HCT116 (cell line): ENCODE measurements around the gene TCF21. TPM values are rescaled to one million over a fixed set of nuclear protein-coding genes. Genes with fewer than 3 reads are reported as not detected.

Source experiments
- ATAC-seq: fragments of 200-7000 bp; cut with Tn5 transposase; 2 replicates; pipeline ENCODE4 v1.9.1; 2020; ENCODE audit warnings: mild to moderate bottlenecking, moderate library complexity
- BruUV-seq: library from RNA; stranded (reverse); fragments of 400-500 nt; replicated peaks from 2 replicates; lab custom pipeline; 2021; lab: Mats Ljungman, UMichigan
- CTCF ChIA-PET: fragments of 300-600 bp; sonication (Branson Sonifier 250); formaldehyde crosslinking; loops from one replicate; lab custom pipeline; 2021; ENCODE audit warnings: antibody characterized with exemption; lab: Charles Lee
- POLR2A ChIA-PET: fragments of 300-600, 350-600 bp; sonication (Branson Sonifier 250); formaldehyde crosslinking; loops from one replicate; lab custom pipeline; 2021; ENCODE audit warnings: antibody characterized with exemption; lab: Charles Lee
- RAD21 ChIA-PET, 2 experiments: fragments of 300-600 bp; sonication (Branson Sonifier 250); formaldehyde crosslinking; loops; one replicate each; lab custom pipeline; 2023; ENCODE audit warnings: low total read pairs in 2 of 2; ENCODE audit not compliant: uncharacterized antibody in 2 of 2, unreplicated experiment in 2 of 2, low non-redundant PET in 1 of 2; lab: Charles Lee
- DNase-seq: peaks from one replicate; pipeline ENCODE4 v3.0.0-alpha.2; 2010; ENCODE audit warnings: low read depth, low spot score
- H2AFZ ChIP-seq: fragments of 200-600 bp; shearing (Covaris generic), sonication (generic); 2 replicates; pipeline ENCODE4 v1.6.1; 2017; ENCODE audit warnings: low read depth, mixed run types, mixed read lengths, antibody characterized with exemption, low read length; ENCODE audit not compliant: poor library complexity, severe bottlenecking
- H3K27ac ChIP-seq: 2 replicates; pipeline ENCODE4 v1.5.1; 2012; ENCODE audit warnings: low read depth, low read length
- H3K27me3 ChIP-seq: fragments of 200-600 bp; sonication (generic); 2 replicates; pipeline ENCODE4 v1.6.1; 2016; ENCODE audit warnings: mixed run types, low read length, mixed read lengths; ENCODE audit not compliant: insufficient read depth
- H3K36me3 ChIP-seq, 2 experiments: fragments of 200-500 bp in 1 of 2; fragments of 200-600 bp in 1 of 2; sonication (Bioruptor generic) in 1 of 2; sonication (generic) in 1 of 2; 2 replicates each; pipeline versions ENCODE4 v1.5.1 to v1.6.1; 2014 to 2016; ENCODE audit warnings: low read length in 2 of 2, inconsistent platforms in 1 of 2, mixed read lengths in 1 of 2, mixed run types in 1 of 2; ENCODE audit not compliant: insufficient read depth in 2 of 2, control insufficient read depth in 1 of 2
- H3K4me1 ChIP-seq, 2 experiments: fragments of 200-600 bp in 1 of 2; sonication (generic) in 1 of 2; 2 replicates each; pipeline versions ENCODE4 v1.5.1 to v1.6.1; 2012 to 2017; ENCODE audit warnings: low read length in 2 of 2, inconsistent platforms in 1 of 2, mild to moderate bottlenecking in 1 of 2, mixed read lengths in 1 of 2, mixed run types in 1 of 2, moderate library complexity in 1 of 2; ENCODE audit not compliant: insufficient read depth in 2 of 2, control insufficient read depth in 1 of 2
- H3K4me2 ChIP-seq: fragments of 200-600 bp; sonication (generic); 2 replicates; pipeline ENCODE4 v1.6.1; 2017; ENCODE audit warnings: mixed run types, low read length, mixed read lengths
- H3K4me3 ChIP-seq, 2 experiments: fragments of 200-600 bp in 1 of 2; sonication (generic) in 1 of 2; replicated peaks in 1 of 2; 2 replicates each; pipeline ENCODE4 v1.5.1; 2011 to 2016; ENCODE audit warnings: low read length in 2 of 2, control low read depth in 1 of 2, low read depth in 1 of 2, mild to moderate bottlenecking in 1 of 2, mixed read lengths in 1 of 2, mixed run types in 1 of 2
- H3K79me2 ChIP-seq: fragments of 200-600 bp; sonication (generic); 2 replicates; pipeline ENCODE4 v1.6.1; 2017; ENCODE audit warnings: mild to moderate bottlenecking, mixed run types, low read length, moderate library complexity, mixed read lengths; ENCODE audit not compliant: insufficient read depth
- H3K9ac ChIP-seq: fragments of 200-600 bp; sonication (generic); 2 replicates; pipeline ENCODE4 v1.6.1; 2016; ENCODE audit warnings: low read length, mixed read lengths
- H3K9me2 ChIP-seq: fragments of 200-600 bp; sonication (generic), shearing (Covaris generic); 2 replicates; pipeline ENCODE4 v1.6.1; 2017; ENCODE audit warnings: mixed run types, mild to moderate bottlenecking, moderate library complexity; ENCODE audit not compliant: insufficient read depth
- H3K9me3 ChIP-seq, 2 experiments: fragments of 200-500 bp in 1 of 2; fragments of 200-600 bp in 1 of 2; sonication (Bioruptor generic) in 1 of 2; sonication (generic) in 1 of 2; 2 replicates each; pipeline ENCODE4 v1.6.1; 2014 to 2017; ENCODE audit warnings: low read length in 2 of 2, mixed read lengths in 2 of 2, inconsistent platforms in 1 of 2, low read depth in 1 of 2, mild to moderate bottlenecking in 1 of 2, mixed run types in 1 of 2, moderate library complexity in 1 of 2; ENCODE audit not compliant: control insufficient read depth in 1 of 2, insufficient read depth in 1 of 2
- H4K20me1 ChIP-seq: fragments of 200-600 bp; sonication (generic), shearing (Covaris generic); 2 replicates; pipeline ENCODE4 v1.6.1; 2017; ENCODE audit warnings: mixed run types, mild to moderate bottlenecking, moderate library complexity; ENCODE audit not compliant: insufficient read depth
- ATF3 ChIP-seq: IDR thresholded peaks from 2 replicates; pipeline ENCODE4 v1.6.1; 2012
- EGR1 ChIP-seq: IDR thresholded peaks from 2 replicates; pipeline ENCODE4 v1.6.1; 2012; ENCODE audit warnings: low read depth
- EZH2 ChIP-seq: fragments of 200-600 bp; sonication (generic); IDR thresholded peaks from 2 replicates; pipeline ENCODE4 v1.6.1; 2017; ENCODE audit warnings: antibody characterized with exemption, mixed run types
- RAD21 ChIP-seq: IDR thresholded peaks from 2 replicates; pipeline ENCODE4 v1.6.1; 2012; ENCODE audit warnings: low read depth, mild to moderate bottlenecking
- SP1 ChIP-seq: IDR thresholded peaks from 2 replicates; pipeline ENCODE4 v1.6.1; 2012; ENCODE audit warnings: low read depth
- ZBTB33 ChIP-seq: IDR thresholded peaks from 2 replicates; pipeline ENCODE4 v1.6.1; 2011; ENCODE audit warnings: mild to moderate bottlenecking, low read length, moderate library complexity; ENCODE audit not compliant: insufficient replicate concordance; ENCODE audit errors: extremely low read depth
- intact Hi-C: fragments of 100-400 bp; cut with micrococcal nuclease; formaldehyde crosslinking; loops from 2 replicates; pipeline ENCODE4 v1.10.0; 2022
- total RNA-seq: library from RNA; stranded (reverse); gene quantifications from one replicate; pipeline ENCODE4 v1.2.1, GENCODE V29; 2021; ENCODE audit not compliant: unreplicated experiment

The TCF21 gene
- total RNA-seq, 1 experiment from 2014 or later, result 0.20 TPM

- Histone ChIP-seq H3K4me2 (no peak overlapping the region), H3K4me1 (peaks cover 4 to 33% of the 10 kb centered on the region in 2 experiments; a peak in 3 of 4 replicates), H3K9ac (no peak overlapping the region), H2AFZ (no peak overlapping the region), H3K79me2 (no peaks in the 10 kb centered on the region), H3K9me2 (no peaks in the 10 kb centered on the region), H3K36me3 (no peaks in the 10 kb centered on the region), H4K20me1 (no peaks in the 10 kb centered on the region), H3K9me3 (no peaks in the 10 kb centered on the region), H3K27me3 (peaks cover 24% of the 10 kb centered on the region; the same call in 1 of the 2 replicates), H3K4me3 (no peak overlapping the region), H3K27ac (no peak overlapping the region)
- CTCF ChIA-PET, result interaction anchor here (1.1 kb wide), 1 partner anchor 324 kb away, joined by 4 read pairs; no protein-coding TSS in a partner anchor
- no TSS peak for BruUV-seq
- DNase-seq (no peak), ATAC-seq (no peak)
- TF ChIP-seq RAD21, result no peak
- no peak for TF ChIP-seq ATF3
- no peak for TF ChIP-seq EGR1
- TF ChIP-seq EZH2, result no peak
- no peak for TF ChIP-seq SP1
- no peak for TF ChIP-seq ZBTB33
- intact Hi-C loops, result no loop called here
- POLR2A ChIA-PET, result no interaction called here
- RAD21 ChIA-PET, result no interaction called here
These were observed 4.1 kb downstream of the TCF21 start for GRCh38 chr6:133892813-133893691.
